ENCODE measurements around the gene MAK.
"Not testable (repeated sequence)": the region's sequence is repeated elsewhere in the genome, so short reads cannot be mapped to it uniquely, and the experiment has no call there.

The MAK gene

GRCh38 chr6:10722570-10722819, 115.8 kb downstream of the MAK start:
- DNase-seq = no peak

GRCh38 chr6:10721850-10722569, 116.3 kb downstream of the MAK start:
- no peak for DNase-seq

- not testable (repeated sequence) for DNase-seq
Observed at GRCh38 chr6:10720960-10721849, 117.1 kb downstream of the MAK start.

GRCh38 chr6:10720265-10720959, 117.9 kb downstream of the MAK start:
- DNase-seq = peak; percentile 31

- no peak for DNase-seq
Observed at GRCh38 chr6:10719964-10720264, 118.4 kb downstream of the MAK start.

- DNase-seq = peak; percentile 36
Observed at GRCh38 chr6:10719296-10719963, 118.9 kb downstream of the MAK start.

GRCh38 chr6:10713962-10714361, 124.4 kb downstream of the MAK start:
- DNase-seq = no peak
